ENCODE data around the gene PIAS1.
"Not testable (repeated sequence)": the region's sequence is repeated elsewhere in the genome, so short reads cannot be mapped to it uniquely, and the experiment has no call there.

The PIAS1 gene

DNA sequence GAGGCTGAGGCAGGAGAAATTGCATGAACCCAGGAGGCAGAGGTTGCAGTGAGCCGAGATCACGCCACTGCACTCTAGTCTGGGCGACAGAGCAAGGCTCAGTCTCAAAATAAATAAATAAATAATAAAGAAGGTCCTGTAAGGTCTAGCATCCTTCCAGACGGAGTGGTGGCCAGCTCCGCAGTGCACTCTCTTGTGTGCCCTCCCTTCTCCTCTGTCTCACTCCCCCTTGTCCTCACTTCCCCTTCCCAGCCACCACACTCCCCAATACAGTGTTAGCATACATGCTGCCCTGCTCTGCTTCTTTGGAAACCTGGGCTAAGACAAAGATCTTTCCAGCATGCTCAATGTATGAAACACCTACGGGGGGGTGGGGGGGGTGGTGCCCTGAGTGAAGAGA lies 178.8 kb downstream of the PIAS1 start:
- TF ChIP-seq, protein P1, sequence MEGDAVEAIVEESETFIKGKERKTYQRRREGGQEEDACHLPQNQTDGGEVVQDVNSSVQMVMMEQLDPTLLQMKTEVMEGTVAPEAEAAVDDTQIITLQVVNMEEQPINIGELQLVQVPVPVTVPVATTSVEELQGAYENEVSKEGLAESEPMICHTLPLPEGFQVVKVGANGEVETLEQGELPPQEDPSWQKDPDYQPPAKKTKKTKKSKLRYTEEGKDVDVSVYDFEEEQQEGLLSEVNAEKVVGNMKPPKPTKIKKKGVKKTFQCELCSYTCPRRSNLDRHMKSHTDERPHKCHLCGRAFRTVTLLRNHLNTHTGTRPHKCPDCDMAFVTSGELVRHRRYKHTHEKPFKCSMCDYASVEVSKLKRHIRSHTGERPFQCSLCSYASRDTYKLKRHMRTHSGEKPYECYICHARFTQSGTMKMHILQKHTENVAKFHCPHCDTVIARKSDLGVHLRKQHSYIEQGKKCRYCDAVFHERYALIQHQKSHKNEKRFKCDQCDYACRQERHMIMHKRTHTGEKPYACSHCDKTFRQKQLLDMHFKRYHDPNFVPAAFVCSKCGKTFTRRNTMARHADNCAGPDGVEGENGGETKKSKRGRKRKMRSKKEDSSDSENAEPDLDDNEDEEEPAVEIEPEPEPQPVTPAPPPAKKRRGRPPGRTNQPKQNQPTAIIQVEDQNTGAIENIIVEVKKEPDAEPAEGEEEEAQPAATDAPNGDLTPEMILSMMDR (IDR thresholded peaks at IDR 0.05; ENCODE audit: low read depth, low read length), result no peak
- no peak for DNase-seq

DNA sequence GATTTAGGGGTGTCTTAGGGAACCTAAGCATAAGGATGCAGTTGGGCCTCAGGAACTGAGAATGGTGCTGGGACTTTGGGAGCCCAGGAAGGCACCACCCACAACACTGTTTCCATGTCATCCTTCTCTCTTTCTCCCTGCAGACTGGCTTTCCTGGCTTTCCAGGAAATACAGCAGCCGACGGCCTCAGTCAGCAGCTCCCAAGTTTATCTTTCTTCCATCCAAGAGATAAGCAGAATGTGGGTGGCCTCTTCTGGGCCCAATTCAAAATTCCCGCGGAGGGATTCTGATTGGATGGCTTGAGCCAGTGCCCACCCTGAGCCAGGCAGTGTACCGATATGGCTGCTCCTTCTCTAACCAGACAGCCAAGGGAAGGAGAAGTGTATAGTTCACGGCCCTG lies 179.9 kb downstream of the PIAS1 start:
- H3K27me3 ChIP-seq, result no peaks in the 10 kb centered on the region
- no peak for DNase-seq
- no peak overlapping the region for H3K4me3 ChIP-seq (ENCODE audit: low read depth, low read length)
- H3K9me3 ChIP-seq, result no peaks in the 10 kb centered on the region
- H3K4me1 ChIP-seq, result peaks cover 26% of the 10 kb centered on the region
- no peaks in the 10 kb centered on the region for H3K36me3 ChIP-seq
- TF ChIP-seq, protein P1 (IDR thresholded peaks at IDR 0.05; ENCODE audit: low read depth, low read length), result no peak

More for the DNA sequence above, 178.8 kb downstream of the PIAS1 start:
- Histone ChIP-seq H3K4me1 (peaks cover 26% of the 10 kb centered on the region), H3K4me3 (ENCODE audit: low read depth, low read length) (no peak overlapping the region), H3K36me3 (no peaks in the 10 kb centered on the region), H3K9me3 (no peaks in the 10 kb centered on the region), H3K27me3 (no peaks in the 10 kb centered on the region)

DNA sequence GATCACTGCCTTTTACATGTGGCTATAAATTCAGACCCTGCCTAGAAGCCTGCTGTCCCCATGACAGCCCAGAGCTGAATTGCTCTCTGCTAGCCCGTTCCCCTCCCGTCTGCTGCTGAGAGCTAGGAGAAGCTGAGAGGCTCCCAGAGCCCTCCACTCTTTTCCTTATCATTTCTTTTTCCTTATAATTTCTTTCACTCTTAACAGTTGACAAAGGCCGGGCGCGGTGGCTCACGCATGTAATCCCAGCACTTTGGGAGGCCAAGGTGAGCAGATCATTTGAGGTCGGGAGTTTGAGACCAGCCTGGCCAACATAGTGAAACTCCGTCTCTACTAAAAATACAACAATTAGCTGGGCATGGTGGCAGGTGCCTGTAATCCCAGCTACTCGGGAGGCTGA lies 180.4 kb downstream of the PIAS1 start:
- H3K4me3 ChIP-seq (ENCODE audit: low read depth, low read length); DNase-seq; H3K27me3 ChIP-seq; H3K9me3 ChIP-seq; H3K36me3 ChIP-seq: not testable (repeated sequence)
- peaks cover 26% of the 10 kb centered on the region for H3K4me1 ChIP-seq

DNA sequence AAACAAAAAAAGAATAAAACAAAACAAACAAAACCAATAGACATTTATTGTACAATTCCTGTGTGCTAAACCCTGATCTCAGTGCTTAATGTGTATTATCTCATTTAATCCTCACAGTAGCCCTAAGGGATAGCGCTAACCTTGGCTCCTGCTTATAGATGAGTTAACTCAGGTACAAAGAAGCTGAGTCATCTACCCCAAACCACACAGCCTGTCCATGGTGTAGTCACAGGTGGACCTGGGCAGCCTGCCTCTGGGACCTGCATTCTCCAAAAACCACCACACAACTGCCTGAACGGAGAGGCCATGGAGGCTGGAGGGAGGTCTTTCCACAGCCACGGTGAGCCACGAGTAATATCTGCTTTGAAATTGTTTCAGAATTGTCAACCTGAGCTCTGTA lies 180.9 kb downstream of the PIAS1 start:
- Histone ChIP-seq H3K4me1 (peaks cover 24% of the 10 kb centered on the region), H3K27me3 (no peaks in the 10 kb centered on the region), H3K4me3 (ENCODE audit: low read depth, low read length) (no peak overlapping the region), H3K36me3 (no peaks in the 10 kb centered on the region), H3K9me3 (no peaks in the 10 kb centered on the region)
- TF ChIP-seq, protein P1 (IDR thresholded peaks at IDR 0.05; ENCODE audit: low read depth, low read length), result no peak
- no peak for DNase-seq

DNA sequence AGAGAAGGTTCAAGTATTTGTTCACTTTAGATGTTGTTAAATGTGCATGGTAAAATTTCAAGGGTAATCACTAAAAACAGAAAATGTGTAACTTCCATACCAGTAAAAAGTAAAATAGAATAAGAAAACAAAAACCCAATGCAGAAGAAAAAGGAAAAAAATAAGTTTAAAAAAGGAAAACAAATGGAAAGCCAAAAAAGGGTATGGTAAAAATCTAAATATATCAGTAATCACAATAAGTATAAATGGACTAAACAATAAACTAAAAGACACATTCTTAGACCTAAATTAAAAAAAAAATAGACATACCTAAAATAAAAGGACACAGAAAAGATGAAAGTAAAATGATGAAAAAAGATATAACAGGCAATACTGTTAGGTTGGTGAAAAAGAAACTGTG lies 184.9 kb downstream of the PIAS1 start:
- Histone ChIP-seq H3K27me3 (no peaks in the 10 kb centered on the region), H3K9me3 (peaks cover 2% of the 10 kb centered on the region; the same call in 1 of the 2 replicates), H3K4me1 (peaks cover 4% of the 10 kb centered on the region), H3K4me3 (ENCODE audit: low read depth, low read length) (no peak overlapping the region), H3K36me3 (no peaks in the 10 kb centered on the region)
- TF ChIP-seq, protein P1 (IDR thresholded peaks at IDR 0.05; ENCODE audit: low read depth, low read length), result no peak
- no peak for DNase-seq

DNA sequence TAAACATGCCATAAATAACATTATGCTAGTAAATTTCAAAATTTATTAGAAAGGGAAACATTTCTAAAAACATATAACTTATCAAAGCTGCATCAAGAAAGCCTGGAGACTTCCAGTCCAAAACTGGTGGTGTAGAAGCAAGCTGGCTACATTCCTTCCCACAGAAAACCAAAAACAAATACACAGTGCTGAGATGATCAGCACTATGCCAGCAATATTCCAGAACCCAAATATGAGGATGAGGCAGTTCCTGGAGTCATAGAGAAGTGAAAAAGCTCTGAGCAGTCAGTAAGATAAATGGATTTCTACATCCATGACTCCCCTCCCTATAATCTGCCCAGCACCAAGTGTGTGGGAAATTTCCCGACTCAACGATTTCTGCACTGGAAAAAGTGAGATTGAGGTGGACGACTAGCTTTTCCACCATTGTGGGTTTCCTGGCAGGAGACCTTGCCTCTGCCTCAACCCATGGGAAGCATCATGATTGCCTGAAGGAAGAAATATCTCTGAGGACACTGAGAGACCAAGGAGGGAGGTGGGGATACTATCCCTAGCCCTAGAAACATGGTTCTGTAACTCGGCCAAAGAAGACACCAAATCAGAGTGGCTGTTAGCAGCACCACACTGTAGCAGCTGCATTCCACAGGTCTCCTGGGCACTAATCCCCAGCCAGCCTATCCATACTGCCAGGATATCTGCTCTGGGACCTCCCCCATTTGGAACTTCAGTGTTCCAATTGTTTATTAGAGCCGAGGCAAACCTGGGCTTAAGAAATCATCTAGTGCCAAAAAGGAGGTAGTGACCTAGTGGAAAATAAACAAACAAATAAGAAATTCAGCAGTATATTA lies 187.2 kb downstream of the PIAS1 start:
- no peaks in the 10 kb centered on the region for H3K36me3 ChIP-seq
- H3K9me3 ChIP-seq, result peaks cover 2% of the 10 kb centered on the region; the same call in 1 of the 2 replicates
- H3K4me1 ChIP-seq, result no peaks in the 10 kb centered on the region
- no peaks in the 10 kb centered on the region for H3K27me3 ChIP-seq
- no peak overlapping the region for H3K4me3 ChIP-seq (ENCODE audit: low read depth, low read length)
- TF ChIP-seq, protein P1 (IDR thresholded peaks at IDR 0.05; ENCODE audit: low read depth, low read length), result no peak
- no peak for DNase-seq
